Putamen (tissue), 1 donor: Measurements from ENCODE around the gene DCAF11.

Experiments used
- DNase-seq: peaks from one replicate; pipeline ENCODE4 v3.0.0-alpha.2; 2016; ENCODE audit warnings: low spot score

The DCAF11 gene

DNA sequence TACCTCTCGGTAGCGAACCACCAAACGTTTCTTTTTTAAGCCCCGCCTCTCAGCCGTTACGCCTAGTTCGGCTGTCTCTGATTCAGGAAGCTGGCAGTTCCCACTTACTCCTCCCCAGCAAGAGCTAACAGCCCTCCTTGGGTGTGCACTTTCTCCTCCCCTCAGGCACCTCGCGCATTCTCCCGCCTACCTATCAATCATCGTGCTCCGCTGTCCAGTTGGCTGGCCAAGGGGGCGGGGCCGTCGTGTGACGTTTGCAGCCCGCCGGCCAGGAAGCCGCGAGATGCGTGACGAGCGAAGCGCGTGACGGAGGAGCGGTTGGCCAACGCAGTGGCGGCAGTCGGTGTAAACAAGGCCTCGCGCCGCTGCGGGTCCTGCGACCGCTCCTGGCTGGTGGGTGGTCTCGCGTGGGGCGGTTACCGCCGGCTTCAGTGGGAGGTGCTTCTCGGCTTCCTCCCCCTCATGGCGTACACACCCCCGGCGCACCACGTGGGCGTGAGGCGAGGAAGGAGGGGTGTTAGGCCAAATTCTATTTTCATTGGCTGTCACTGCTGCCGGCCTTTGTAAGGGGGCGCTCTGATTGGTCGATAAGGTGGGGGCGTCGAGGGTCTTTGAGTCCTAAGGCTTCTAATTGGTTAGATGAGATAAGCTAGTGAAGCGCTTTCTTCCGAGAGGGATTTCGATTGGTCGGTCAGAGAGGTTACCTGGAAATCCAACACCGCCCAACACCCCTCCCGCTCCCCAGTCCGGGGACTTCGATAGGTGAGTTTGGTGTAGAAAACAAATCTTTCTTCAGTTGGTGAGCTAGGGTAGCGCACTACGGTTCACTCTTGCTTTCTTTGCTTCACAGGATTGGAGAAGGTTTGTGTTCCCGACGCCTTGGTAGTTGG lies at the start of gene DCAF11, which contains the start of gene NRL:
DCAF11 (plus strand) TSS at position 246 of the 890 bp plus-strand sequence. CDS start 818 bp downstream, outside the sequence.
NRL (minus strand) TSS at position 418 of the 890 bp plus-strand sequence. CDS start 32,101 bp downstream, outside the sequence.
- peak; percentile 100 for DNase-seq

DNA sequence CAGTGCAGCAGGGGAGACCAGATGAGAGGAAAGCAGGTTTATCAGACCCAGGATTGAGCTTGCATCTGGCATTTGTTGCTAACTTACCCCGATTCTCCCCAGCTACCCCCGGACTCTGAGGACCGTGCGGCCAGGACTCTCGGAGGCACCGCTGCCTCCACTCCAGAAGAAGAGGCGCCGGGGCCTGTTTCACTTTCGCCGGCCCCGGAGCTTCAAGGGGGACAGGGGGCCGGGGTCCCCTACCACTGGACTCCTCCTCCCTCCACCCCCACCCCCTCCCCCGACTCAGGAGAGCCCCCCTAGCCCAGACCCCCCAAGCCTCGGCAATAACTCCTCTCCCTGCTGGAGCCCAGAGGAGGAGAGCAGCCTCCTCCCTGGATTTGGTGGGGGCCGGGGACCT lies 49.7 kb upstream of the DCAF11 start:
- DNase-seq, result no peak

- no peak for DNase-seq
Observed at GRCh38 chr14:24065408-24065807, 49.2 kb upstream of the DCAF11 start.

GRCh38 chr14:24066496-24067132 lies 48.0 kb upstream of the DCAF11 start:
- DNase-seq, result no peak

DNA sequence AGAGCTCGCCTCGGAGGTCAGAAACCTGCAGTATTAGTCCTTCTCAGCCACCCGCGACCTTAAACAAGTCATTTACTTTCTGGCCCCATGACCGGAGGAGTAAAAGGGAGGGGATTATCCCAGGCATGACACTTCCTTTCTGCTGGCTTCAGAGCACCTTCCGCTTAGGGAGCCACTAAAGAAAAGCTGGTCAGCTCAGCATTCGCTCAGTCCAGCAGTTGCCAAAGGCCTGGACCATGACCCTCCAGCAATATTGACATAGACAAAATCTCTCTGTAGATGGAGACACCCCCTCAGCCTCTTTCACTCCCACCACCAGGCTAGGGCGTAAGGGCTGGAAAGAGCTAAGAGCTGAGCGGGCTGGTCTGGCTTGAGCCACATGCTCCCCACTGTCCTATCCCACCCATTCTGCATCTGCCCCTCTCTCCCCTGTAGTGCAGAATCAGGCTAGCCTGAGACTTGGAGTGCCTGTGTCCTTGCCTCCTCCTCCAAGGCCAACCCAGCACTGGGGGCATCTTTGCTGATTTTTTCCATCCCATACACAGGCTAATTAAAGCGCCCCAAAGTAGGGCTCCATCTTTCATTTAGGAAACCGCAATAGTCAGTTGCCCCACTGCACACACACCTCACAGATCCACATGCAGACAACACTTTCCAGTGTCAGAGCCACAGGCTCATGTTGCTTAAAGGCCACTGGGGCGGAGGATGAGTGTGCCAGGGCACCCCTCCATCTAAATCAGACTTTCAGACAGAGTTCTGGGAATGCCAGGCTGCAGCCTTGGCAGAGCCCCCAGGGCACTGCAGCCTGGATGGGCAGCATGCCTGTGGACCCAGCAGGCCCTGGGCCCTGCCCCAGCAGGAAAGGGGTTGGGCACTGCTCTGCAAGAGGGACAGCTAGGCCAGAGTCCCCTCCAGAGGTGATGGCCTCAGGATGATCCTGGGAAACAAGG lies 47.2 kb upstream of the DCAF11 start:
- no peak for DNase-seq

DNA sequence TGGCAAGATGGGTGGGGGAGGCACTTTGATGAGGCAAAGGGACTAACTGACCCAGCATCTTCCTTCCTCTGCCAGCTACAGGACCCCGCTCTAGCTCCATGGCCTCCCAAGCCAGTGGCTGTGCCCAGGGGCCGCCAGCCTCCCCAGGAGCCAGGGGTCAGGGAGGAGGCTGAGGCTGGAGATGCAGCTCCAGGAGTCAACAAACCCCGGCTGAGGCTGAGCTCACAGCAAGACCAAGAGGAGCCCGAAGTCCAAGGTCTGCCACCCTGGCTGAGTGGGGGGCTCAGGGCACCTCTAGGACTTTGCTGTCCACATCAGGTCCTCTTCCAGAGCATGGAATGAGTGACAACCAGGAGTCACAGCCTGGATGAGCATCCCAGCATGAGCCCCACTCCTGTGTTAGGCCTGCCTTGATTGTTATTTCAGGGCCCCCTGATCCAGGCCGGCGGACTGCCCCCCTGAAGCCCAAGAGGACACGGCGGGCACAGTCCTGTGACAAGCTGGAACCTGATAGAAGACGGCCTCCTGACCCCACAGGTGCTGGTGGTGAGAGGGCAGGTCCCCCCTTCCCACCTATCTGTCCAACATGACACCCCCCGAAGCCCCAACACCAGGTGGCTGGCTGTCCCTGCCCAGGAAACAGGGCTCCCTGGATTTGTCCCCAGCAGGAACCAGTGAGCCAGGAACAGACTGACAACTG lies 45.7 kb upstream of the DCAF11 start:
- no peak for DNase-seq

GRCh38 chr14:24069411-24069735 lies 45.2 kb upstream of the DCAF11 start:
- DNase-seq, result no peak

DNA sequence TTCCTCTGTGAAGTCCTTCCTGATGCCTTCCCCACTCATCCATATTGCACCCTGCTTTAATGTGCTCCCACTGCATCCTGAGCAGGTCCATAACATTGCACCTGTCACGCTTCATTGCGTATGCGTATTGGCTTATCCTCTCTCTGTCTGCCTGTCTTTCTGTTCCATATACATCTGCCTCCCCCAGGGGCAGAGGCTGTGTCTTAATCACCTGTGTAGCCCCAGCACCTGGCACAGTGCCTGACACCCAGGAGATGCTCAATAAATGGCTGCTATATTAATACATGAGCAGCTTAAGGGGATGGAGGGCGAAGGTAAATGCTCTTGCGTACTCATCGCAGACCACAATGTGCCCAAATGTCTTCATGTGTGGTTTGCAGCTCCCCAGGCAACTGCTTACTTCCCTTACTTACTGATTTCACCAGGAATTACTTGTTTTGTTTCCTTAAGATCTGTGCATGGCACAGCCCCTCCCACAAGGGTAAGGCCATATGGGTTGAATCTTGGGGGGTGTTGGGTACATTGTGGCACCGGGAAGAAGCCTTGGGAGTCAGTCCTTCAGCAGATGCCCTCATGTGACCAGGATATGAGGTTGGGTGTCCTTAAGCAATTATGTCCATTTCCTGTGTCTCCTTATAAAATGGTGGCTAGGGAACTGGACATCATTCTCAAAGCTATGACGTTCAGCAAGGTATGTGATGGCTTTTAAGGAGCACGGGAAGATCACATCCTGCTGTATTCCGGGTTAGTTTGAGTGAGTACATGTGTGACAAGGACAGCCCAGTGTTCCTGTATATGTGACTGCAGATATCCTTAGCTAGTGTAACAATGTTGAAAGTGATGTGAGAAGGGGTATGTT lies 44.1 kb upstream of the DCAF11 start:
- DNase-seq, result no peak

DNA sequence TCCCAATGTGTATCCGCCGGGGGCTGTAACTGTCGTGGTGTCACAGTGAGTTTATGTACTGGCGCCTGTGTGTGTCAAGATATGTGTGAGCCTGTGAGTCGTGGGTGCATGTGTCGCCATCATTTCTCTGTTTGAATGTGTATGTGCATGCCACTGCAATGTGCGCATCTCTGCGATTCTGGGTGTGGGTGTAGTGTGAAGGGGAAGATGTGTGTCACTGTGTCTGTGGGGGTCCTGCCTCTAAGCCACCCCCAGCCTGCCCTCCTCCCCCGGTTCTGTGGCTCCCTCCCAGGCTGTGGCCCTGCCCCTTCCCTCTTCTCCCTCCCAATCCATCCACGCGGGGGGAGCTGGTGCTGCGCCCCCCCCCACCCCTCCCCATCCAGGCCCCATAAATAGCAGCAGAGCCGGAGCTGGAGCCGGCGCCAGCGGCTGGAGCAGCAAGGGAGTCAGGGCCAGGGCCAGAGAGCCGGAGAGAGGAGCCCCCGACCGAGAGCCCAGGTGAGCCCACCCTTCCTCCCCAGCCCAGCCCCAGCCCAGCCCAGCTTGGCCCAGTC lies 43.4 kb upstream of the DCAF11 start, which contains the start of gene CPNE6:
CPNE6 (plus strand) TSS at position 419 of the 554 bp plus-strand sequence. CDS start 1,375 bp downstream, outside the sequence.
- DNase-seq, result peak; percentile 50

GRCh38 chr14:24071836-24072430 lies 42.6 kb upstream of the DCAF11 start:
- DNase-seq, result peak; percentile 58

GRCh38 chr14:24072436-24072835 lies 42.1 kb upstream of the DCAF11 start:
- no peak for DNase-seq

DNA sequence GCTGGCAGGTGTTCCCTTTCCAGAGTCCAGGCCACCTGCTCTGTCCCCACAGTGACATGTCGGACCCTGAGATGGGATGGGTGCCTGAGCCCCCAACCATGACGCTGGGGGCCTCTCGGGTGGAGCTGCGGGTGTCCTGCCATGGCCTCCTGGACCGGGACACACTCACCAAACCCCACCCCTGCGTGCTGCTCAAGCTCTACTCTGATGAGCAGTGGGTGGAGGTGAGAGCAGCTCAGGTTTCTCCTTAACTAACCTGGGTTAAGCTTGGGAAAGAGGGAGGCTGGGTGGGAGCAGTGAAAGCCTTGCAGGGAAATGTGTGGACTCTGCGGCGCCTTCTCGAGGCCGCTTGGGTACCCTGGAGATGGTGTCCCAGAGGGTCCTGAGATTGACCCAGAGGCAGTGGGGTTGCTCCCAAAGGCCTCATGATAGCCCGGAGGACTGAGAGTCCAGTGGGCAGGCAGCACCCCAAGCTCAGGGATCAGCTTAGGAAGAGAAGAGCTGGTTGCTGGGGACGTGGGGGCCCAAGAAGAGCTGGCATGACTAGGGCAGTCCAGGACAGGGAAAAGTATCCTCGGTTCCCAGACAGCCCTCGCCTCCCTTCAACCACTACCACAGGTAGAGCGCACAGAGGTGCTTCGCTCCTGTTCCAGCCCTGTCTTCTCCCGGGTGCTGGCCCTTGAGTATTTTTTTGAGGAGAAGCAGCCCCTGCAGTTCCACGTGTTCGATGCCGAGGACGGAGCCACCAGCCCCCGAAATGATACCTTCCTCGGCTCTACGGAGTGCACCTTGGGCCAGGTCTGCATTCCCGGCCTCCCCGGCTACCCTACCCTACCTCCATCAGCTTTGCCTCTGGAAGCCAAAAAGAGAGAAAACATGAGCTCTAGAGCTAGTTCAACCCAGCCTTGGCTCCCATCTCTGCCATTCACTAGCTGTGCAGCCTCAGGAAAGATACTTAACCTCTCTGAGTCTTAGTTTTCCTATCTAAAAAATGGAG lies 41.4 kb upstream of the DCAF11 start:
- no peak for DNase-seq

DNA sequence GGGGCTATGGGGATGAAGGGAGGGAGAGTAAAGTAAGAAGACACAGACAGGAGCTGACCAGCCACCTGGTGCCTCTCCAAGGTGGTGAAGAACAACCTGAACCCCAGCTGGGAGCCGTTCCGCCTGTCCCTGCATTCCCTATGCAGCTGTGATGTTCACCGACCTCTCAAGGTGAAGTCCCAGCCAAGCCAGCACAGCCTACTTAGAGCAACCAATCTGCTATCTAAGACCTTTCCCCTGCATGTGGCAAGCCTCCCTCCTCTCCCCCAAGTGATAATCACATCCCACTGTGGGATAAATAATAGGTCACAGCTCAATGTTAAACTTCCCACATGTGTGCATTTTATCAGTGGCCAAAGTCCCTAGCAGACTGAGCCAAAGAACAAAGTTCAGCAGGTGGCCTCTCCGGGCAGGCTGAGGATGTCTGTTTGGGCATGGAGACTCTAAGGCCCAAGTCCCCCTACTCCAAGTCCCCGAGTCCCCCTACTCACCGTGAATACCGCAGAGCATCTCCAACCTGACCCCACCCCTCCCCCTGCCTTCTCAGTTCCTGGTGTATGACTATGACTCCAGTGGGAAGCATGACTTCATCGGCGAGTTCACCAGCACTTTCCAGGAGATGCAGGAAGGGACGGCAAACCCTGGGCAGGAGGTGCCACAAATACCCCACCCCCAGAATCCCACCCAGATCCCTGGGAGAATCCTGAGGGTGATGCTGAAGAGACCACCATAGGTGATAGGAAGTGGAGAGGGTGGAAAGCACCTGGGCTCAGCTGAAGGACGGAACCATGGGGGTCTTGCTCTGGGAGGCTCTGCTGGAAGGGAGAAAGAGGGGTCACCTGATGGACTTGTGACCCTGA lies 39.7 kb upstream of the DCAF11 start:
- DNase-seq, result no peak

GRCh38 chr14:24075485-24076301 lies 38.9 kb upstream of the DCAF11 start:
- DNase-seq, result no peak

DNA sequence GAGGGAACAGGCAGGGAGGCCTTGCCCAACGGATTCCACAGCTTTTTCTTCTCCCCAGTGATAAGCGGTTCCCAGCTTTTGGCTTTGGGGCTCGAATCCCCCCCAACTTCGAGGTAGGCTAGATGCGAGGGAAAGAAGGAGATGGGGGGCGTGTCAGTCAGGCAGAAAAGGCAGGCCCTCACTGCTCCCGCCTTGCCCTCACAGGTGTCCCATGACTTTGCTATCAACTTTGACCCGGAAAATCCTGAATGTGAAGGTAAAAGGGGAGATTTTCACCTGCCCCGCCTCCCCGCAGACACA lies 38.3 kb upstream of the DCAF11 start:
- no peak for DNase-seq

GRCh38 chr14:24077086-24077485 lies 37.5 kb upstream of the DCAF11 start:
- DNase-seq, result no peak

DNA sequence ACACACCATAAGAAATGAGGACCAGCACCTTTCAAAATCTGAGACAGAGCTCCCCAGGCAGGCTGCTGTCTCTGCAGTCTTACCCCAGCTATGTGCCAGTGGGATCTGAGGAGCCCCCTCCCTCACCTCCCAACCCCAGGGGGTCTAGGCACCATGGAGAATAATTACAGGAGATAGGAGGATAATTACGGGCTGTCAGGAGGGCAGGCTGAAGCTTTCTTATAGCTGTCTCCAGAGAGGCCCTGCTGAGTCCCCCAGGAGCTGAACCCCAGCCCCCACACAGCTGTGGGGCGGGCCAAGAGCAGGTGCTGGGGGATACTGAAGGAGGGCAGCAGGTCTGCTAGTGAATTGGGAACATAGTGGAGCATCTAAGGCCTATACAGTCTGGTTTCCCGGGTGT lies 36.4 kb upstream of the DCAF11 start:
- no peak for DNase-seq
